Dermis blood vessel endothelial cell (primary cell): Measurements from ENCODE around the gene DOHH. TPM values are rescaled to one million over a fixed set of nuclear protein-coding genes. Genes with fewer than 3 reads are reported as not detected.

ENCODE experiments used
- total RNA-seq: library from RNA; depleted of rRNA; stranded (reverse); fragments of >200 nt; gene quantifications from 2 replicates; pipeline ENCODE4 v1.2.3, GENCODE V29; 2014

Gene DOHH
- total RNA-seq, 1 donor from 2014 or later, result 13.1 TPM

Other genes with a start within 250 kb of the DOHH start
- 33.0 and 59.0 TPM in 2 replicates for gene NFIC, start 134.1 kb downstream of the DOHH start, total RNA-seq
- gene SMIM24, start 20.1 kb downstream of the DOHH start, total RNA-seq, result not detected in 2 replicates
- gene SMIM44, start 17.2 kb downstream of the DOHH start, total RNA-seq, result not detected in 2 replicates
- 36.1 and 66.7 TPM in 2 replicates for gene FZR1, start 5.6 kb upstream of the DOHH start, total RNA-seq
- not detected in 2 replicates for gene TEKTIP1, start 38.5 kb upstream of the DOHH start, total RNA-seq
- 90.3 and 121 TPM in 2 replicates for gene MFSD12, start 56.9 kb upstream of the DOHH start, total RNA-seq
- 75.0 and 94.7 TPM in 2 replicates for gene HMG20B, start 72.3 kb upstream of the DOHH start, total RNA-seq
- gene GIPC3, start 84.8 kb upstream of the DOHH start, total RNA-seq, result 1.1 and 1.2 TPM in 2 replicates
- 1.3 and 1.7 TPM in 2 replicates for gene TBXA2R, start 106.2 kb upstream of the DOHH start, total RNA-seq
- 30.8 and 39.2 TPM in 2 replicates for gene CACTIN, start 126.1 kb upstream of the DOHH start, total RNA-seq
- 57.7 and 75.6 TPM in 2 replicates for gene PIP5K1C, start 199.8 kb upstream of the DOHH start, total RNA-seq
- gene TJP3, start 207.7 kb upstream of the DOHH start, total RNA-seq, result 0.09 and 0.51 TPM in 2 replicates